Measurements from ENCODE around the gene METTL24.

METTL24 gene

GRCh38 chr6:110198561-110198960, 159.6 kb downstream of the METTL24 start:
- H3K9me2 ChIP-seq (replicated peaks; ENCODE audit: low read depth, low read length): no peaks in the 10 kb centered on the region
- peaks cover 38% of the 10 kb centered on the region for H4K20me1 ChIP-seq (ENCODE audit: insufficient read depth, low read length, poor library complexity, severe bottlenecking)
- H3K9ac ChIP-seq (ENCODE audit: low read depth, low read length, poor library complexity, severe bottlenecking): no peak overlapping the region
- H3K4me2 ChIP-seq (ENCODE audit: low read depth, low read length, poor library complexity, severe bottlenecking): no peak overlapping the region
- H3K36me3 ChIP-seq (ENCODE audit: insufficient read depth, low read length): peaks cover 35% of the 10 kb centered on the region; the same call in 1 of the 2 replicates
- no peak overlapping the region for H2AFZ ChIP-seq (ENCODE audit: low read length)
- H3F3A ChIP-seq (ENCODE audit: low read depth): 0 out of 2 replicates have a peak, but pooled peaks cover under 1% of the 10 kb centered on the region
- TF ChIP-seq EZH2phosphoT487 (IDR thresholded peaks at IDR 0.05; ENCODE audit: borderline replicate concordance): no peak
- no peak for TF ChIP-seq CTCF (conservative IDR thresholded peaks at IDR 0.05; ENCODE audit: low read length)
- H3K4me1 ChIP-seq (ENCODE audit: insufficient read depth, low read length, poor library complexity, severe bottlenecking): no peaks in the 10 kb centered on the region
- no peak overlapping the region for H3K4me3 ChIP-seq (ENCODE audit: low read length, poor library complexity, severe bottlenecking)
- H3K27me3 ChIP-seq (ENCODE audit: insufficient read depth, low read length, poor library complexity, severe bottlenecking): no peaks in the 10 kb centered on the region
- H3K79me2 ChIP-seq (ENCODE audit: insufficient read depth, low read length): peaks cover 78% of the 10 kb centered on the region
- no peaks in the 10 kb centered on the region for H3K9me3 ChIP-seq (ENCODE audit: insufficient read depth, low read depth, low read length)

- Histone ChIP-seq H3K36me3 (ENCODE audit: insufficient read depth, low read length) (peaks cover 33% of the 10 kb centered on the region; the same call in 1 of the 2 replicates), H3K4me1 (ENCODE audit: insufficient read depth, low read length, poor library complexity, severe bottlenecking) (peaks cover 8% of the 10 kb centered on the region), H3K27me3 (ENCODE audit: insufficient read depth, low read length, poor library complexity, severe bottlenecking) (no peaks in the 10 kb centered on the region), H3F3A (ENCODE audit: low read depth) (no peaks in the 10 kb centered on the region), H3K9me3 (ENCODE audit: insufficient read depth, low read depth, low read length) (no peaks in the 10 kb centered on the region), H3K4me3 (ENCODE audit: low read length, poor library complexity, severe bottlenecking) (no peak overlapping the region), H3K9ac (ENCODE audit: low read depth, low read length, poor library complexity, severe bottlenecking) (no peak overlapping the region), H3K79me2 (ENCODE audit: insufficient read depth, low read length) (peaks cover 87% of the 10 kb centered on the region), H2AFZ (ENCODE audit: low read length) (no peak overlapping the region), H3K4me2 (ENCODE audit: low read depth, low read length, poor library complexity, severe bottlenecking) (no peak overlapping the region), H4K20me1 (ENCODE audit: insufficient read depth, low read length, poor library complexity, severe bottlenecking) (peaks cover 45% of the 10 kb centered on the region), H3K9me2 (replicated peaks; ENCODE audit: low read depth, low read length) (no peaks in the 10 kb centered on the region)
- TF ChIP-seq EZH2phosphoT487 (IDR thresholded peaks at IDR 0.05; ENCODE audit: borderline replicate concordance): no peak
Measured at GRCh38 chr6:110196874-110197273, 161.3 kb downstream of the METTL24 start.

GRCh38 chr6:110195639-110196038, 162.5 kb downstream of the METTL24 start:
- H3K9ac ChIP-seq (ENCODE audit: low read depth, low read length, poor library complexity, severe bottlenecking): no peak overlapping the region
- no peak overlapping the region for H2AFZ ChIP-seq (ENCODE audit: low read length)
- no peak overlapping the region for H3K4me3 ChIP-seq (ENCODE audit: low read length, poor library complexity, severe bottlenecking)
- H3K36me3 ChIP-seq (ENCODE audit: insufficient read depth, low read length): peaks cover 33% of the 10 kb centered on the region; the same call in 1 of the 2 replicates
- no peaks in the 10 kb centered on the region for H3F3A ChIP-seq (ENCODE audit: low read depth)
- H4K20me1 ChIP-seq (ENCODE audit: insufficient read depth, low read length, poor library complexity, severe bottlenecking): peaks cover 48% of the 10 kb centered on the region
- H3K4me2 ChIP-seq (ENCODE audit: low read depth, low read length, poor library complexity, severe bottlenecking): no peak overlapping the region
- H3K27me3 ChIP-seq (ENCODE audit: insufficient read depth, low read length, poor library complexity, severe bottlenecking): no peaks in the 10 kb centered on the region
- peaks cover 86% of the 10 kb centered on the region for H3K79me2 ChIP-seq (ENCODE audit: insufficient read depth, low read length)
- peaks cover 19% of the 10 kb centered on the region for H3K4me1 ChIP-seq (ENCODE audit: insufficient read depth, low read length, poor library complexity, severe bottlenecking)
- TF ChIP-seq EZH2phosphoT487 (IDR thresholded peaks at IDR 0.05; ENCODE audit: borderline replicate concordance) (no peak), CTCF (conservative IDR thresholded peaks at IDR 0.05; ENCODE audit: low read length) (no peak)
- H3K9me3 ChIP-seq (ENCODE audit: insufficient read depth, low read depth, low read length): no peaks in the 10 kb centered on the region
- H3K9me2 ChIP-seq (replicated peaks; ENCODE audit: low read depth, low read length): no peaks in the 10 kb centered on the region
